NCI-H2107 treated with DMSO at 0.1 percent for 48 hours (cell line): Measurements from ENCODE around the gene E2F1.
"Not testable (repeated sequence)": the region's sequence is repeated elsewhere in the genome, so short reads cannot be mapped to it uniquely, and the experiment has no call there.

Experiments
- DNase-seq: peaks from one replicate; lab custom pipeline; 2025; ENCODE audit not compliant: unreplicated experiment; lab: John Stamatoyannopoulos, UW

E2F1 gene

DNA sequence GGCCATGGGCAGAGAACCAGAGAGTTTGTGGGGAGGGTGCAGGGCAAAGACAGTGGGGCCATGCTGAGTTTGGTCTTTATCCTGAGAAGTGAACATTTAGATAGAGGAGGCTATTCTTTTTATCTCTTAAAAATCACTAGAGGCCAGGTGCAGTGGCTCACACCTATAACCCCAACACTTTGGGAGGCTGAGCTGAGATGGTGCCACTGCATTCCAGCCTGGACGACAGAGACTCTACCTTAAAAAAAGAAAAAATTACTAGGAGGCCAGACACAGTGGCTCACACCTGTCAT is 25.2 kb upstream of the E2F1 start:
- no peak for DNase-seq

- DNase-seq: no peak
Measured at GRCh38 chr20:33710681-33711445, 24.7 kb upstream of the E2F1 start.

DNA sequence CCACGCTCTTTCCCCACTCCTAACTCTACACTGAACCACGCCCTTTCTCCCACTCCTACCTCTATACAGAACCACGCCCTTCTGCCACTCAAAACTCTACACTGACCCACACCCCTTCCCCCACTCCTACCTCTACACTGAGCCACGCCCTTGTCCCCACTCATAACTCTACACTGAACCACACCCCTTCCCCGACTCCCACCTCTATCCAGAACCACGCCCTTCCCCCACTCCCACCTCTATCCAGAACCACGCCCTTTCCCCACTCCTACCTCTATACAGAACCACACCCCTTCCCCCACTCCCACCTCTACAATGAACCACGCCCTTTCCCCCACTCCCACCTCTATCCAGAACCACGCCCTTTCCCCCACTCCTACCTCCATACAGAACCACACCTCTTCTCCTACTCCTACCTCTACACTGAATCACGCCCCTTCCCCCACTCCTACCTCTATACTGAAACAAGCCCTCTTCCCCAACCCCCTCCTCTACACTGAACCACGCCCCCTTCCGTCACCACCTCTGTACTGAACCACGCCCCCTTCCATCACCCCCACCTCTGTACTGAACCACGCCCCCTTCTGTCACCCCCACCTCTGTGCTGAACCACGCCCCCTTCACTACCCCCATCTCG is 23.8 kb upstream of the E2F1 start:
- no peak for DNase-seq

DNA sequence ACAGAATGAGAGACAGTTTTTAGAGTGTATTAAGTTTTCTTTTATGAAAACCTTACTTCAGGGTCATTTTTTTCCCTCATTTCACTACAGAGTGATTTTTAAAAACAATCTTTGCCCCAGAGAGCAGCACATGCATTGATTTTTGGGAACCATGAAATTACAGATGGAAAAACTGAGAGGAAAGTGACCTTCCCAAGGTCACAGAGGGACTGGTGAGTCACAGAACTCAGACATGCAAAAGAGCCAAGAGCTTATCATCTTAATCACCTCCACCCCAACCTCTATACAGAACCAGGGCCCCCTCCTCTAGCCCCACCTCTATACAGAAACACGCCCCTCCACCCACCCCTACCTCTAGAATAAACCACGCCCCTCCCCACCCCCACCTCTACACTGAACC is 23.2 kb upstream of the E2F1 start:
- no peak for DNase-seq

DNA sequence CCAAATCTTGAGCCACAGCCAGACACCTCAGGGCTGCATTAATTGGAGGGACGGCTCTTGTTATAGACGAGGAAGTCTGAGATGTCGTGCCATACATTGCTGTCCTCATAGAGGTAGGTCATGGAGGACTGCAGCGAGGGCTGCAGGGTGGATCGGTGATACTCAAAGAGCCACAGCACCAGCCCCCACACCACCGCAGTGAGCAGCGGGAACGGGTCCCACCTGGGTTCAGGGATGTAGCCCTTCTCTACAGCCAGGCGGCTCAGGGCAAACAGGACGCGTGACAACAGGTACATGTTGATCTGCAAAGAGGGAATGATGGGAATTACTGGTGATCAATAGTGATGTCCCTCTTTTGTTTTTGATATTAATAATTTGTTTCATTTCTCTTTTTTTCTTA is 21.5 kb upstream of the E2F1 start:
- no peak for DNase-seq

- DNase-seq: no peak
Measured at GRCh38 chr20:33704197-33704924, 18.2 kb upstream of the E2F1 start.

- no peak for DNase-seq
Measured at GRCh38 chr20:33703498-33704137, 17.4 kb upstream of the E2F1 start.

GRCh38 chr20:33702861-33703260 is 16.7 kb upstream of the E2F1 start:
- no peak for DNase-seq

DNA sequence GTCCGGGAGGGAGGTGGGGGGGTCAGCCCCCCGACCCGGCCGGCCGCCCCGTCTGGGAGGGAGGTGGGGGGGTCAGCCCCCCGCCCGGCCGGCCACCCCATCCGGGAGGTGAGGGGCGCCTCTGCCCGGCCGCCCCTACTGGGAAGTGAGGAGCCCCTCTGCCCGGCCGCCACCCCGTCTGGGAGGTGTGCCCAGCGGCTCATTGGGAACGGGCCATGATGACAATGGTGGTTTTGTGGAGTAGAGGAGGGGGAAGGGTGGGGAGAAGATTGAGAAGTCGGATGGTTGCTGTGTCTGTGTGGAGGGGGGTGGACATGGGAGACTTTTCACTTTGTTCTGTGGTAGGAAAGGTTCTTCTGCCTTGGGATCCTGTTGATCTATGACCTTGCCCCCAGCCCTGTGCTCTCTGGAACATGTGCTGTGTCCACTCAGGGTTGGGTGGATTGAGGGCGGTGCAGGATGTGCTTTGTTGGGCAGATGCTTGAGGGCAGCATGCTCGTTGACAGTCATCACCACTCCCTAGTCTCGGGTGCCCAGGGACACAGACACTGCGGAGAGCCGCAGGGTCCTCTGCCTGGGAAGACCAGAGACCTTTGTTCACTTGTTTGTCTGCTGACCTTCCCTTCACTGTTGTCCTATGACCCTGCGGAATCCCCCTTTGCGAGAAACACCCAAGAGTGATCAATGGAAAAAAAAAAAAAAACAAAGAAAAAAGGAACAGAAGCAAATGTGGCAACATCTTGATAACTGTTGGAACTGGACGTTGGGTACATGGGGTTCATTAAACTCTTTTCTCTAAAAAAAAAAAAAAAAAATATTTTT is 15.7 kb upstream of the E2F1 start:
- DNase-seq: no peak

DNA sequence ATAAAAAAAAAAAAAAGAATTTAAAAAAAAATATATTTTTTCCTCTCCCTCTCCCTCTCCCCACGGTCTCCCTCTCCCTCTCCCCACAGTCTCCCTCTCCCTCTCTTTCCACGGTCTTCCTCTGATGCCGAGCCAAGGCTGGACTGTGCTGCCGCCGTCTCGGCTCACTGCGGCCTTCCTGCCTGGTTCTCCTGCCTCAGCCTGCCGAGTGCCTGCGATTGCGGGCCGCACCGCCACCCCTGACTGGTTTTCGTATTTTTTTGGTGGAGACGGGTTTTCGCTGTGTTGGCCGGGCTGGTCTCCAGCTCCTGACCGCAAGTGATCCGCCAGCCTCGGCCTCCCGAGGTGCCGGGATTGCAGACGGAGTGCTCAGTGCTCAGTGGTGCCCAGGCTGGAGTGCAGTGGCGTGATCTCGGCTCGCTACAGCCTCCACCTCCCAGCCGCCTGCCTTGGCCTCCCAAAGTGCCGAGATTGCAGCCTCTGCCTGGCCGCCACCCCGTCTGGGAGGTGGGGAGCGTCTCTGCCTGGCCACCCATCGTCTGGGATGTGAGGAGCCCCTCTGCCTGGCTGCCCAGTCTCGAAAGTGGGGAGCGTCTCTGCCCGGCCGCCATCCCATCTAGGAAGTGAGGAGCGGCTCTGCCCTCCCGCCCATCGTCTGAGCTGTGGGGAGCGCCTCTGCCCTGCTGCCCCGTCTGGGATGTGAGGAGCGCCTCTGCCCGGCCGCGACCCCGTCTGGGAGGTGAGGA is 14.7 kb upstream of the E2F1 start:
- DNase-seq: not testable (repeated sequence)

GRCh38 chr20:33698966-33699365 is 12.8 kb upstream of the E2F1 start:
- not testable (repeated sequence) for DNase-seq

GRCh38 chr20:33697129-33697528 is 10.9 kb upstream of the E2F1 start:
- DNase-seq: no peak

GRCh38 chr20:33696448-33696847 is 10.3 kb upstream of the E2F1 start:
- no peak for DNase-seq

- DNase-seq: no peak
Measured at GRCh38 chr20:33694639-33695012, 8.4 kb upstream of the E2F1 start.

- no peak for DNase-seq
Measured at GRCh38 chr20:33693741-33694638, 7.8 kb upstream of the E2F1 start.

DNA sequence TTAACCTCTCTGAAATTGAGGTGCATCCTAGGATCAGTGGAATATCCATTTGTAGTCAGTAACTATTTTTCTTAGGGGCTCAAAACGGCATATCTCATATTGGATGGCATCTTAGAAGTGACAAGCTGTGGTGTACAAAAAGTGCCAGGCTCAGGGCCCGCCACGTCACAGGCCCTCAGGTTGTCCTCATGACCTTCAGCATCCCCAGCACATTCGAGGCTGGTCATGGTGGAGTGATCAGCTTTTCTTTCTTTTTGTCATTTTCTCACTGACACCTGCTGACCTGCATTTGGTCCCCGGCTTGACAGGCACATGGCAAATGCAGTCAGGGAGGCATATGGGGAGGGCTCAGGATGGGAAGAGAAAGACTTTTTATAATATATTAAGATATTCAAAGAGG is 7.1 kb upstream of the E2F1 start:
- no peak for DNase-seq

DNA sequence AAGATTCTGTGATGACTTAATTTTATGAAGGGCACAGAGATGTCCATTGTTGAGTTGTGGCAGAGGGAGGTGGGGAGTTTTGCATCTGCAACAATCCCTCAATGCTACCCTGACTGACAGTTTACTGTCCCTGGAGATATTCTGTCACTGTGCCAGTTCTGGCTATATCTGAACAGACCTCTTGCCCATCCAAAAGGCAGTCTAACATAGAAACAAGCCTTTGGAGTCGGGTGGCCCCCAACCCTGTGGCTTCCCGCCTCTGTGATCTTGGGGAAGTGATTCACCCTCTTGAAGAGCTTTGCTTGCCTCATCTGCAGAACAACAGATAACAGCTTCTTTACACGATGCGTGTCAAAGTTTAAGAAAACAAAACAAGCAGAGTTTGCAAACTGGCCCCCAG is 3.8 kb upstream of the E2F1 start:
- no peak for DNase-seq

GRCh38 chr20:33689493-33689892 is 3.3 kb upstream of the E2F1 start:
- no peak for DNase-seq

DNA sequence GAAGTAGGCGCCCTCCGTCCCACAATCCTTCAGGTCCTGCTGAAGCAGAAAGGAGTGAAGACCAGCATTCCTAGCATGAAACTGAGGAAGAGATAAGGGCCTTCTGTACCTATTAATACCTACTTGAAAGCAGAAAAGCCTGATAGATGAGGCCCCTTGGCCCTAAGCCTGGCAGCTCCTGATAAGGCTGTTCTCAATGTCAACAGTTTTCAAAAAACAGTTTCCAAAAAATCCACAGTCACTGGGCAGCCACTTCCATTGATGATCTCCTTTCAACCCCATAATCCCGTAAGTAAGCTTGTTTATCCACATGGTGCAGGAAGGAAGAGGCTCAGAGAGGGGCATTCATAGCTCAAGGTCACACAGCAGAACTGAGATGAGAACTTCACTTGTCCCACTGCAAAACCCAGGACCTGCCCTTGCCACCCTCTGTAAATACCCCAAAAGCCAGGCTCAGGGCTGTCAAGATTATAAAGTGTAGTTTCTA is 2.8 kb upstream of the E2F1 start:
- DNase-seq: no peak
